ENCODE measurements around the gene NAPEPLD. TPM values are rescaled to one million over a fixed set of nuclear protein-coding genes. Genes with fewer than 3 reads are reported as not detected.

Gene NAPEPLD
- total RNA-seq, 2 donors from 2014 or later: 8.1 to 10.9 TPM

DNA sequence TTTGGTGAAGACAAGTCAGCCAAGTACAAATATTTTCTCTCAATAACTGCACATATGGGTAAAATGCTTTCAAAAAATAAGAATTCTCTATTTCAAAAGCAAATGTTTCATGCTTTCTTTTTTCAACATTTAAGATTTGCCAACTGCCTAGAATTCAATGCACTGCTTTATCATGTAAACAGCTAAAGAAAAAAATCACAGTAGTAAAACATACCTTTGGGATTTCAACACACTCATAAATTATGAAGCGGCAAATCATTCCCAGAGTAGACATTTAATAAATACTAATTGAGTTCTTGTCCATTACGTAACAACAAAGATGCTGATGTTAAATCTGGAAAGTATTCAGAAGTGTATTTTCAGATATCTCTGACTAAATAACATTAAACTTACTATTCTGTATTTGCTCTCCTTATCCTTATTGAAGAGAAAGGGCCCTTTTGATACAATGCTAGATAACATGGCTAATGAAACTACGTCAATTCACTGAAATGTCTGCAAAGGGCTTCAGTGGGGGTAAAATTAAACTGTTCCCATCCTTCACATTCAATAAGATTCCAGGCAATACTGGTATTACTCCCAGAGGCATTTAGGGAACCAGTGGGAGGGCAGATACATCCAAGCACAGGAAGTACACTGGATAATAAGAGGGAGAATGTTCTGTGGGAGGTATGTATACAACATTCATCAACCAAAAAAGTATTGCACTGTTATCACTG lies 13.9 kb downstream of the NAPEPLD start:
- no peaks in the 10 kb centered on the region for H3K36me3 Mint-ChIP-seq (ENCODE audit: insufficient read depth in 2 of 2)
- no peak for ATAC-seq (replicated peaks in 1 of 2)
- DNase-seq: no peak
- H3K4me3 Mint-ChIP-seq: no peak overlapping the region
- H3K4me1 Mint-ChIP-seq (ENCODE audit: low read depth): peaks cover 8% of the 10 kb centered on the region
- no peaks in the 10 kb centered on the region for H3K9me3 Mint-ChIP-seq
- H3K27me3 Mint-ChIP-seq (ENCODE audit: low read depth): no peaks in the 10 kb centered on the region
- no peak overlapping the region for H3K27ac Mint-ChIP-seq

DNA sequence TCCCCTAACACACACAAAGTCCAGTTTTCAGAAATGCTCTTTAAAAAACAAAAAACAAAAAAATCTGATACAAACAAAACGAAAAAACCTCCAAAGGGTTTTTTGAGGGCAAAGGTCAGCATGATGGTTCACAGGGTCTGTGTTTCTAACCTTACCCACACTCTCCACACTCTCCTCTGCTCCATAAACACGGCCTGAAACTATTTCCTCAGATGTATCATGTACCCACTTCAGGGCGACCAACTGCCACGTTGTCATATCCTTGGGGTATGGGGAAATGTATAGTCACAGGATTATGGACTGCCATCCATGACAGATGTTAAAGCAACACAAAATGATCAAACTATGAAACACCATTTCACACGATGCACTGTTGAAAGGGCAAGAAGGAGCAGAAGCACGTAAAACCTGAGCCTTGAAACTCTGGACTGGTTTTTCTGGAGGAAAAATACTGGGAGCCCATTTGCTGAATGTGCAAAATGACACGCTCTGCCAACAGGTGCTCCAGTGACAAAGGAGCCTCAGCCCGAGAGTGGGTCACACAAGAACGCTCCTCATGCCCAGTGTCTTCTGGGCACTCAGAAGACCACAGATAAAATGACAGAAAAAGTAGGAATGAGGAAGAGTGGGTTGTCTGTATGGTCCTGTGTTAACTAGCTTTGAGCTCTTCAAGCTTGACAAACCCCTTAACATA lies 15.8 kb downstream of the NAPEPLD start:
- peaks cover 11% of the 10 kb centered on the region for H3K4me1 Mint-ChIP-seq (ENCODE audit: low read depth)
- H3K4me3 Mint-ChIP-seq: no peak overlapping the region

DNA sequence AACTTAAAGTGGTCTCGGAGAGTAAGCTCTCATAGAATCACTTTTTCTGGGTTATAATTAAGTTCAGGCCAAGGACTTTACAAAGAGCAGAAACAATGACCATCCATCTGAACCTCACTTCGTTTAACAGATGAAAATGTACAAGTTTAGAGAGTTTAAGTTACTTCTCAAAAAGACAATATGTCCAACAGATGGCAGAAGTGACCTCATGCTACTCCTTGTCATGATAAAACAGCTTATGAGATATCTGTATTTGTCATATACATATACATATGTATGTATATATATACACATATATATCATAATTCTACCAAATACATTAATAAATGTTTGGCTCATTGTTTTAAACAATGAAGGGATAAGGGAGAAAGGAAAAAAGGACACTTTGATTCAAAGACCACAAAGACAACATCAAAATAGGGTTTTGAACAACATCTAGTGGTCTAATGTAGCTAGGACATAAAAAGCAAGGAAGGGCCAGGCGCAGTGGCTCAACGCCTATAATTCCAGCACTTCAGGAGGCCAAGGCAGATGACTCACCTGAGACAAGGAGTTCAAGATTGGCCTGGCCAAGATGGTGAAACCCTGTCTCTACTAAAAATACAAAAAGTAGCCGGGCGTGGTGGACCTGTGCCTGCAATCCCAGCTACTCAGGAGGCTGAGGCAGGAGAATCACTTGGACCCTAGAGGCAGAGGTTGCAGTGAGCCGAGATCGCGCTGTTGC lies 17.8 kb downstream of the NAPEPLD start:
- H3K4me3 Mint-ChIP-seq: no peak overlapping the region
- H3K27me3 Mint-ChIP-seq (ENCODE audit: low read depth): no peaks in the 10 kb centered on the region
- H3K9me3 Mint-ChIP-seq: no peaks in the 10 kb centered on the region
- no peak overlapping the region for H3K27ac Mint-ChIP-seq
- peaks cover 3 to 6% of the 10 kb centered on the region in 2 donors for H3K36me3 Mint-ChIP-seq (ENCODE audit: insufficient read depth in 2 of 2)
- ATAC-seq (replicated peaks in 1 of 2): no peak
- no peak for DNase-seq
- H3K4me1 Mint-ChIP-seq (ENCODE audit: low read depth): peaks cover 11% of the 10 kb centered on the region

More for the DNA sequence above, 15.8 kb downstream of the NAPEPLD start:
- DNase-seq (no peak), ATAC-seq (replicated peaks in 1 of 2) (no peak)
- Mint-ChIP-seq H3K27ac (no peak overlapping the region), H3K36me3 (ENCODE audit: insufficient read depth in 2 of 2) (peaks cover 0 to 3% of the 10 kb centered on the region in 2 donors), H3K9me3 (no peaks in the 10 kb centered on the region), H3K27me3 (ENCODE audit: low read depth) (no peaks in the 10 kb centered on the region)

DNA sequence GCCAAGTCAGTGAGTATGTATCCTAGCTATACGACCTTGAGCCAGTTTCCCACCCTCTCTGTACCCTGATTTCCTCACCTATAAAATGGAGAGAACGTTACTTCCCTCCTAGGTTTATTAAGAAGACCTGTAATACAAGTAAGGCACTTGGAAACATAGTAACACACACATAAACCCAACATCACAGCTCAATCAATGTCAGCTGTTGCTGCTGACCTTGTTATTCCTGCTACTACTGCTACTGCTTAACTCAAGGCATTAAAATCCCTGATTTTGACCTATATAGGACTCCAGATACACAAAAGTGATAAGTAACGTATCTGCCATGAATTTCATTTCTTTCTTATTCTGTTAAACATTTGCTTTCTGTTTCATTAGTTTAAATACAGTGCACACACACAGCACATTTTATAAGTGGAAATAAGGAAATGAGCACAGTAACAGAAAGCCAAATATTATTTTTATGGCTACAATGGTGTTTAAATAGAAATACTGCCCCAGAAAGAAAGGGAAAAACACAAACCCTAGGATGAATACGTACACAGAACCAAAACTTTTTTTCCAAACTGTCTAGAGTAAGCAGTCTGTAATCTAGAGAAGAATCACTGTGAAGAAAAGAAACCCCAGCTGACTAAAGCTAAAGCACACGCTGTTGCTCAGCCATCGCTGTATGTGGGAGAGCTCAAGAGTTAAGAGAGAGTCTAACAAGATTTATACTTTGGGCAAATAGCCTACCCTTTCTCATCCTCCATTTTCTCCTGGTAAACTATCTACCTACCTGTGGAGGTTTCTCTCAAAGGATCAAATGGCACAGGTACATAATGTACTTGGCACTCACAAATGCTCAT lies 19.0 kb downstream of the NAPEPLD start:
- H3K4me3 Mint-ChIP-seq: no peak overlapping the region

DNA sequence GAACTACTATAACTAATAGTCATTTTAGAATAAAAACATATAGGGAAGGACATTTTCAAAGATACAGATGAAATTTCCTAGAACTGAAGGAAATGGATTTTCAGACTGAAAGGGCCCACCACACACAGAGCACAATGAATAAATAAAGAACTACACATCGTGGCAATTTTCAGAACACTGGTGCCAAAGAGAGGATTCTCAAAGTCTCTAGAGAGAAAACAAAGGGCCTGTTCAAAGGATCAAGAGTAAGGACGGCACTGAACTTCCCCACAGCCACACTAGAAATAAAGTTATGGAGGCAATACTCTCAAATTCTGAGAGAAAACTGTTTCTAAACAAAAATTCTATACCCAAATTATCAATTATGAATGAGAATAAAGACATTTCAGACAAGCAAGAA lies 21.9 kb downstream of the NAPEPLD start:
- Mint-ChIP-seq H3K27me3 (ENCODE audit: low read depth) (no peaks in the 10 kb centered on the region), H3K27ac (no peak overlapping the region), H3K36me3 (ENCODE audit: insufficient read depth in 2 of 2) (peaks cover 3 to 9% of the 10 kb centered on the region in 2 donors), H3K4me1 (ENCODE audit: low read depth) (peaks cover 11% of the 10 kb centered on the region), H3K9me3 (no peaks in the 10 kb centered on the region), H3K4me3 (no peak overlapping the region)
- ATAC-seq (replicated peaks in 1 of 2) (no peak), DNase-seq (no peak)

More for the DNA sequence above, 19.0 kb downstream of the NAPEPLD start:
- DNase-seq: no peak
- H3K36me3 Mint-ChIP-seq (ENCODE audit: insufficient read depth in 2 of 2): peaks cover 3 to 6% of the 10 kb centered on the region in 2 donors
- H3K27me3 Mint-ChIP-seq (ENCODE audit: low read depth): no peaks in the 10 kb centered on the region
- ATAC-seq (replicated peaks in 1 of 2): no peak
- no peaks in the 10 kb centered on the region for H3K9me3 Mint-ChIP-seq
- H3K4me1 Mint-ChIP-seq (ENCODE audit: low read depth): peaks cover 11% of the 10 kb centered on the region
- H3K27ac Mint-ChIP-seq: peak overlapping the region; percentile 61

DNA sequence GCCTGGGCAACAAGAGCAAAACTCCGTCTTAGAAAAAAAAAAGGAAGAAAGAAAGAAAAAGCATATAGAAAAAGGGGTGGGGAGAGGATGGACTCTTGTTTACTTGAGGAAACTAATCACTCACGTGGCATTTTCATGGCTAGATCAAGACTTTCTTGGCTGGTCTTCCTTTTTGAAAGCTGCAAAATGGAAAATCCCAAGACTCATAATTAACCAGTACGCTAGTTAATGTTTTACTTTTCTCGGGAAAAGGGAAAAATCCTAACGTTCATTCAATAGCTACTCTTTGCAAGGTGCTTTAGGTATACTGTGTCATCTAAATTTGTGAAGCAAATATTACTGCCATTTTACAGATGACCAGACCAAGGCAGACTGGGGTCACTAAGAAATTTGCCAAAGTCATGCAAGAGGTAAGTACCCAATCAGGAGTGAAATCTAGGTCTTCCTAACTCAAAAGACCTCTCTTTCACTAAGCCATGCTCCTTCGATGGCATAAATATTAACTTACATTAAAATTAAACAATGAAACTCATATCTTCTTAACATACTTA lies 24.4 kb downstream of the NAPEPLD start:
- ATAC-seq (replicated peaks in 1 of 2): no peak
- Mint-ChIP-seq H3K36me3 (ENCODE audit: insufficient read depth in 2 of 2) (peaks cover 12% of the 10 kb centered on the region in 2 donors), H3K27ac (no peak overlapping the region), H3K4me3 (no peak overlapping the region), H3K4me1 (ENCODE audit: low read depth) (no peaks in the 10 kb centered on the region), H3K9me3 (no peaks in the 10 kb centered on the region), H3K27me3 (ENCODE audit: low read depth) (no peaks in the 10 kb centered on the region)
- DNase-seq: no peak

DNA sequence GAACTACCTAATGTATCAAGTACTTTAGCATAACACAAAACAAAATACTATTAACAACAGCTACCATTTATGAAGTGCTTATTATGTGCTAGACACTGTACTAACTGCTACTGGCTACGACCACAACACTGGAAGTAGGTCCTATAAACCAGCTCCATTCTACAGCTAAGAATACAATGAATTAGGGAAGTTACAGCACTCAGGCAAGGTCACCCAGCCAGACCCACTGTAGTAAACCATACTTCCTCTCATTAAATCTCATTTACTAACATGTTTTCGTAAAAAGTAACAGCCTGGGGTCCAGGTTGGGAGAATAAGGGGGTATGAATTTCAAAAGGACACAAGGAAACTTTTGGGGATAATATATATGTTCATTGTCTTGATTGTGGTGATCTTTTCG lies 25.4 kb downstream of the NAPEPLD start:
- no peak overlapping the region for H3K27ac Mint-ChIP-seq
- no peak for ATAC-seq (replicated peaks in 1 of 2)
- H3K4me1 Mint-ChIP-seq (ENCODE audit: low read depth): no peaks in the 10 kb centered on the region
- no peaks in the 10 kb centered on the region for H3K9me3 Mint-ChIP-seq
- H3K27me3 Mint-ChIP-seq (ENCODE audit: low read depth): no peaks in the 10 kb centered on the region
- peaks cover 12% of the 10 kb centered on the region in 2 donors for H3K36me3 Mint-ChIP-seq (ENCODE audit: insufficient read depth in 2 of 2)
- DNase-seq: no peak
- no peak overlapping the region for H3K4me3 Mint-ChIP-seq

DNA sequence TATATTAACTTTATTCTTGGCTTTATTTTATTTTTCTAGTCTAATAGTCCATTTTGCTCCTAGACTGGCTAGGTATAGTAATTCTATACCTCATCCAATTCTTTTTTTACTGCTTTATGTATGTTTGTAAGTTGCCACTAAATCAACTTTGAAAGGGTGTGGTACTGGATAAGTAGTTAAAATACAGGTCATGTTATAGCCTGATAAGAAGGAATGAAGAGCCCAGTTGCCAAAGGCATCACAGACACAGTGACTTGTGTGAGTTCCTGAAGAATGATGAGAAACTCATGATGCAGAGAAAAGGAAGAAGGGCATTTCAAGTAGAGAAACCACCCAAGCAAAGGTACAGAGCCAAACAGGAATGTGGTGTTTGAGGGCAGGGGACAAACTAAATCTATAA lies 27.3 kb downstream of the NAPEPLD start:
- Mint-ChIP-seq H3K27me3 (ENCODE audit: low read depth) (no peaks in the 10 kb centered on the region), H3K4me3 (no peak overlapping the region), H3K36me3 (ENCODE audit: insufficient read depth in 2 of 2) (peaks cover 8 to 9% of the 10 kb centered on the region in 2 donors), H3K9me3 (no peaks in the 10 kb centered on the region), H3K27ac (no peak overlapping the region), H3K4me1 (ENCODE audit: low read depth) (no peaks in the 10 kb centered on the region)
- DNase-seq: no peak
- ATAC-seq (replicated peaks in 1 of 2): no peak

DNA sequence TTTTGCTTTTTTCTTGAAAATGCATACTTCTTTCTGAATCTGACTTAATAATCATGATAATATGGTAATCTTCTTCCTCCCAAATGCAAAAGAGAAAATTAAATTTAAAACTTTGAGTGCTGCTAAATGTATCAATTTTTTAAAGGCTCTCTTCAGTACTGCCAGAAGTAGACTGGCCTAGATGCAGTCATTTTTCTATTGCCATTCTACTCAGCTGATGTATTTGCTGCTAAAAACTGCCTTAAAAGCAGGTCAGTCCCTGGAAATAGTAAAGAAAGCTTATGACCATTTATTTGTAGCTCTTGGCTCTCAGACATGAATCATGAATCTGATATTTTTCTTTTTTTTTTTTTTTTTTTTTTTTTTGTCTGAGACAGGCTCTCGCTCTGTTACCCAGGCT lies 28.5 kb downstream of the NAPEPLD start:
- Mint-ChIP-seq H3K9me3 (no peaks in the 10 kb centered on the region), H3K27me3 (ENCODE audit: low read depth) (no peaks in the 10 kb centered on the region), H3K36me3 (ENCODE audit: insufficient read depth in 2 of 2) (peaks cover 5 to 9% of the 10 kb centered on the region in 2 donors), H3K4me3 (no peak overlapping the region), H3K27ac (no peak overlapping the region), H3K4me1 (ENCODE audit: low read depth) (no peaks in the 10 kb centered on the region)
- DNase-seq: no peak
- no peak for ATAC-seq (replicated peaks in 1 of 2)

DNA sequence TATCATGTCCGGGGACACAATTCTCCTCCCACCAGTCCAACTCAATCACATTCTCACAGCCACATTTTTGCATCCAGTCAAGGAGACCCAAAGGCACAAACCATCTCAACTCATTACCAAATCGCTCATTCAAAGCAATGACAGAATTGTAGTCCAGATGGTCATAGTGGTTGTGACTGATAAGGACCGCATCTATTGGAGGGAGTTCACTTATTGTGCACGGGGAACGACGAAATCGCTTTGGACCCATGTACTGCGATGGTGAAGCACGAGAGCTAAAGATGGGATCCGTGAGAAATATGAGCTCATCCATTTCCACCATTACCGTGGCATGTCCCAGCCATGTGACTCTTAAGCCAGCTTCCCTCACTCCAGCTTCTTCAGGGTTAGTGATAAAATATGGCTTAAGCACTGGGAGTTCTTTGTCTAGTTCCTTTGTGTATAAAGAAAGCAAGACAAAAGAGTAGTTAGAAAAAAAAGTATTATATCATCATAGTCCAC lies 29.1 kb downstream of the NAPEPLD start:
- DNase-seq: no peak
- Mint-ChIP-seq H3K4me3 (no peak overlapping the region), H3K4me1 (ENCODE audit: low read depth) (no peaks in the 10 kb centered on the region), H3K36me3 (ENCODE audit: insufficient read depth in 2 of 2) (peaks cover 5 to 9% of the 10 kb centered on the region in 2 donors), H3K9me3 (no peaks in the 10 kb centered on the region), H3K27ac (no peak overlapping the region), H3K27me3 (ENCODE audit: low read depth) (no peaks in the 10 kb centered on the region)
- ATAC-seq (replicated peaks in 1 of 2): no peak

DNA sequence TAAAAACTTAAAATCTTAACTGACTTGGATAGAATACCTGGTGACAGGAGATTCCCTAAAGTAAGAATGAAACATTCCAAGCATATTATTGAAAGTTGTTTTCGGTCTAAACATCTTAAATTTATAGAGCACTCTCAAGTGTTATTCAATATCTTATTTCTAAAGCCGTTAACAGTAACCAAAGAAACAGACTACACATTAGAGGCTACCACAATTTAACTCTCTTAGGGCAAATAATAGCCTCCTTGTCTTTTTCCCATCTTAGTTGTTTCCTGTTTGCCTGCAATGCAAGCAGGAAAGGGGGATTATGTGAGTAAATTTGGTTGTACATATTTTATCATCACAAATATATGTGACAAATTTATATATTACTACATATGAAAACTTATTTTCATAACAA lies 31.4 kb downstream of the NAPEPLD start:
- Mint-ChIP-seq H3K9me3 (no peaks in the 10 kb centered on the region), H3K4me1 (ENCODE audit: low read depth) (no peaks in the 10 kb centered on the region), H3K27ac (no peak overlapping the region), H3K36me3 (ENCODE audit: insufficient read depth in 2 of 2) (peaks cover 6 to 10% of the 10 kb centered on the region in 2 donors), H3K4me3 (no peak overlapping the region), H3K27me3 (ENCODE audit: low read depth) (no peaks in the 10 kb centered on the region)
- DNase-seq (no peak), ATAC-seq (replicated peaks in 1 of 2) (no peak)

DNA sequence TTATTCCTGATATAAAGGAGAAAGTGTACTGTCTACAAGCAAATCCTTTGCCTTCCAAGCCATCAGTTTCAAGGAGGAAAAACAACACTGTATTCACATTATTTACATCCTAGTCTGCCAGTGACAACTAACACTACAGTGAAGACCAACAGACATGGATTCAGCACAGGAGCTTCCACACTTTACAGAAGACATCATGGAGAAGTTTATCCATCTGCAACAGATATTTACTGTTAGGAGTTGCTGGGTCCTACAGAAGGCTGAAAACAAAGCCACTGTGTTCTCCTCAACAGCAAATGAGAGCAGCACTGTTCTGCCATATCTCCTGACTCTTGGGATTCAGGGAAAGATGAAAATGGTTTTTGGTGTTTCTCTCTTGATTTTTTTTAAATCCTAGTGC lies 31.9 kb downstream of the NAPEPLD start:
- no peak for ATAC-seq (replicated peaks in 1 of 2)
- H3K27me3 Mint-ChIP-seq (ENCODE audit: low read depth): no peaks in the 10 kb centered on the region
- H3K9me3 Mint-ChIP-seq: no peaks in the 10 kb centered on the region
- peaks cover 6 to 10% of the 10 kb centered on the region in 2 donors for H3K36me3 Mint-ChIP-seq (ENCODE audit: insufficient read depth in 2 of 2)
- H3K27ac Mint-ChIP-seq: no peak overlapping the region
- DNase-seq: no peak
- no peak overlapping the region for H3K4me3 Mint-ChIP-seq
- no peaks in the 10 kb centered on the region for H3K4me1 Mint-ChIP-seq (ENCODE audit: low read depth)

Data from activated T-cell treated with anti-CD3 and anti-CD28 coated beads, Interleukin-2, amount 50 U/mL, for 72 hours (primary cell).